A673 (cell line): ENCODE measurements around the gene ANKRD30B. TPM values are rescaled to one million over a fixed set of nuclear protein-coding genes. Genes with fewer than 3 reads are reported as not detected.
"Not testable (repeated sequence)": the region's sequence is repeated elsewhere in the genome, so short reads cannot be mapped to it uniquely, and the experiment has no call there.

Experiments used
- BruUV-seq: library from RNA; stranded (reverse); fragments of 400-500 nt; replicated peaks from 2 replicates; lab custom pipeline; 2021; lab: Mats Ljungman, UMichigan
- CTCF ChIA-PET: fragments of 300-600 bp; sonication (Branson Sonifier 250); formaldehyde crosslinking; loops from one replicate; lab custom pipeline; 2022; ENCODE audit warnings: antibody characterized with exemption; lab: Charles Lee
- POLR2A ChIA-PET: fragments of 300-600 bp; sonication (Branson Sonifier 250); formaldehyde crosslinking; loops from one replicate; lab custom pipeline; 2022; ENCODE audit warnings: antibody characterized with exemption; ENCODE audit not compliant: low non-redundant PET; lab: Charles Lee
- DNase-seq: peaks from one replicate; pipeline ENCODE4 v3.0.0-alpha.2; 2015; ENCODE audit warnings: low spot score
- H3K27ac ChIP-seq: fragments of 200-600 bp; sonication (generic); 2 replicates; pipeline ENCODE4 v1.5.1; 2016; ENCODE audit warnings: mixed run types, low read depth, mild to moderate bottlenecking, mixed read lengths, antibody characterized with exemption, low read length; ENCODE audit not compliant: poor library complexity, severe bottlenecking
- H3K27me3 ChIP-seq: fragments of 200-600 bp; sonication (generic); replicated peaks from 2 replicates; pipeline ENCODE4 v1.6.1; 2017; ENCODE audit warnings: mixed run types, low read depth, mild to moderate bottlenecking, mixed read lengths, antibody characterized with exemption, low read length; ENCODE audit not compliant: insufficient read depth, poor library complexity
- H3K36me3 ChIP-seq: fragments of 200-600 bp; sonication (generic); 2 replicates; pipeline ENCODE4 v1.6.1; 2016; ENCODE audit warnings: mixed run types, mild to moderate bottlenecking, mixed read lengths, antibody characterized with exemption, low read length; ENCODE audit not compliant: insufficient read depth, poor library complexity, severe bottlenecking
- H3K4me1 ChIP-seq: fragments of 200-600 bp; sonication (generic); 2 replicates; pipeline ENCODE4 v1.6.1; 2017; ENCODE audit warnings: mixed run types, mild to moderate bottlenecking, mixed read lengths, antibody characterized with exemption, low read length; ENCODE audit not compliant: insufficient read depth, poor library complexity, severe bottlenecking
- H3K4me3 ChIP-seq: fragments of 200-600 bp; sonication (generic); 2 replicates; pipeline ENCODE4 v1.5.1; 2016; ENCODE audit warnings: low read depth, mixed run types, mild to moderate bottlenecking, mixed read lengths, low read length; ENCODE audit not compliant: poor library complexity, severe bottlenecking
- H3K9me3 ChIP-seq: fragments of 200-600 bp; sonication (generic); 2 replicates; pipeline ENCODE4 v1.6.1; 2016; ENCODE audit warnings: mixed run types, low read depth, mild to moderate bottlenecking, mixed read lengths, antibody characterized with exemption, low read length; ENCODE audit not compliant: poor library complexity, severe bottlenecking
- CTCF ChIP-seq: fragments of 300-800, 200-600 bp; sonication (generic); conservative IDR thresholded peaks from 2 replicates; pipeline ENCODE4 v1.5.1; 2017; ENCODE audit warnings: low read depth, mild to moderate bottlenecking, antibody characterized with exemption, low read length, moderate library complexity, mixed read lengths
- EZH2 ChIP-seq: fragments of 200-600 bp; sonication (generic); IDR thresholded peaks from 2 replicates; pipeline ENCODE4 v1.6.1; 2017; ENCODE audit warnings: borderline replicate concordance, low read depth, mild to moderate bottlenecking, mixed read lengths, antibody characterized with exemption, low read length; ENCODE audit not compliant: poor library complexity, severe bottlenecking
- intact Hi-C: fragments of 100-400 bp; cut with micrococcal nuclease; formaldehyde crosslinking; loops from one replicate; pipeline ENCODE4 v1.10.0; 2022; ENCODE audit not compliant: unreplicated experiment
- total RNA-seq: library from RNA; stranded (reverse); gene quantifications from 2 replicates; pipeline ENCODE4 v1.2.3, GENCODE V29; 2021

The ANKRD30B gene
- total RNA-seq, 1 experiment from 2014 or later: not detected

GRCh38 chr18:14746897-14747296 is 1.1 kb upstream of the ANKRD30B start:
- no peaks in the 10 kb centered on the region for H3K4me1 ChIP-seq
- peaks cover 9% of the 10 kb centered on the region for H3K9me3 ChIP-seq
- intact Hi-C loops: no loop called here

GRCh38 chr18:14748496-14748895 is 524 bp downstream of the ANKRD30B start:
- H3K27ac ChIP-seq: no peak overlapping the region
- intact Hi-C loops: no loop called here
- ChIA-PET CTCF (no interaction called here), POLR2A (no interaction called here)
- DNase-seq: no peak
- no peak overlapping the region for H3K4me3 ChIP-seq
- no peaks in the 10 kb centered on the region for H3K4me1 ChIP-seq
- TF ChIP-seq EZH2: no peak
- TF ChIP-seq CTCF: no peak
- BruUV-seq: no TSS peak
- H3K36me3 ChIP-seq: no peaks in the 10 kb centered on the region
- H3K27me3 ChIP-seq: no peaks in the 10 kb centered on the region
- H3K9me3 ChIP-seq: peaks cover 9% of the 10 kb centered on the region

More at GRCh38 chr18:14746897-14747296, 1.1 kb upstream of the ANKRD30B start:
- POLR2A ChIA-PET: no interaction called here
- CTCF ChIA-PET: no interaction called here
- H3K27ac ChIP-seq: no peak overlapping the region
- no peak for TF ChIP-seq EZH2
- TF ChIP-seq CTCF: no peak
- no TSS peak for BruUV-seq
- no peak for DNase-seq
- H3K36me3 ChIP-seq: no peaks in the 10 kb centered on the region
- H3K4me3 ChIP-seq: no peak overlapping the region
- no peaks in the 10 kb centered on the region for H3K27me3 ChIP-seq

- H3K27me3 ChIP-seq, H3K27ac ChIP-seq, CTCF ChIA-PET, DNase-seq, POLR2A ChIA-PET, BruUV-seq, intact Hi-C loops, H3K36me3 ChIP-seq, H3K4me1 ChIP-seq, H3K4me3 ChIP-seq: not testable (repeated sequence)
- peaks cover 15% of the 10 kb centered on the region for H3K9me3 ChIP-seq
These were observed 15.6 kb downstream of the ANKRD30B start for GRCh38 chr18:14763566-14763965.

- Histone ChIP-seq H3K36me3 (no peaks in the 10 kb centered on the region), H3K9me3 (peaks cover 15% of the 10 kb centered on the region), H3K27me3 (no peaks in the 10 kb centered on the region), H3K4me3 (no peak overlapping the region), H3K27ac (no peak overlapping the region), H3K4me1 (no peaks in the 10 kb centered on the region)
- DNase-seq: no peak
- intact Hi-C loops: no loop called here
- no TSS peak for BruUV-seq
- no peak for TF ChIP-seq CTCF
- TF ChIP-seq EZH2: no peak
- ChIA-PET POLR2A (no interaction called here), CTCF (no interaction called here)
These were observed 19.5 kb downstream of the ANKRD30B start for GRCh38 chr18:14767474-14767873.
